Astrocyte of the cerebellum (primary cell): ENCODE data around the gene URGCP.

Experiments used
- DNase-seq: peaks from one replicate; pipeline ENCODE4 v3.0.0-alpha.2; 2011; ENCODE audit warnings: low read depth
- H3K4me3 ChIP-seq: 2 replicates; pipeline ENCODE4 v1.5.1; 2011; ENCODE audit warnings: mild to moderate bottlenecking, low read depth, low read length, moderate library complexity
- CTCF ChIP-seq: IDR thresholded peaks from 2 replicates; pipeline ENCODE4 v1.5.1; 2012; ENCODE audit warnings: low read length, low read depth, moderate library complexity, mild to moderate bottlenecking; ENCODE audit errors: missing control alignments
- in situ Hi-C: cut with HindIII; loops from 2 replicates; pipeline ENCODE4 v1.10.0; 2017; ENCODE audit warnings: low sequenced_read_pairs

The URGCP gene

GRCh38 chr7:43864126-43864525 lies 42.3 kb downstream of the URGCP start:
- in situ Hi-C loops, result no loop called here
- H3K4me3 ChIP-seq, result no peak overlapping the region
- no peak for TF ChIP-seq CTCF
- no peak for DNase-seq

- DNase-seq, result no peak
- no peak for TF ChIP-seq CTCF
- in situ Hi-C loops, result no loop called here
- H3K4me3 ChIP-seq, result no peak overlapping the region
Measured at GRCh38 chr7:43856996-43857395, 49.4 kb downstream of the URGCP start.

- in situ Hi-C loops, result no loop called here
- DNase-seq, result no peak
- no peak overlapping the region for H3K4me3 ChIP-seq
- no peak for TF ChIP-seq CTCF
Measured at GRCh38 chr7:43856316-43856715, 50.1 kb downstream of the URGCP start.

- DNase-seq, result no peak
- H3K4me3 ChIP-seq, result no peak overlapping the region
- TF ChIP-seq CTCF, result no peak
- in situ Hi-C loops, result no loop called here
Measured at GRCh38 chr7:43855176-43855575, 51.2 kb downstream of the URGCP start.

- no peak for DNase-seq
- no peak for TF ChIP-seq CTCF
- in situ Hi-C loops, result no loop called here
Measured at GRCh38 chr7:43851805-43852204, 54.6 kb downstream of the URGCP start.

GRCh38 chr7:43850348-43851116 lies 55.9 kb downstream of the URGCP start:
- in situ Hi-C loops, result no loop called here
- TF ChIP-seq CTCF, result no peak
- no peak overlapping the region for H3K4me3 ChIP-seq
- no peak for DNase-seq

More at GRCh38 chr7:43851805-43852204, 54.6 kb downstream of the URGCP start:
- no peak overlapping the region for H3K4me3 ChIP-seq
